HG02571 (cell line): ENCODE measurements around the gene RPTOR.

Source experiments
- ATAC-seq: cut with Tn5 transposase; IDR thresholded peaks from one replicate; pipeline ENCODE4 v1.9.1; 2021; ENCODE audit warnings: mild to moderate bottlenecking, moderate library complexity; ENCODE audit not compliant: unreplicated experiment

The RPTOR gene

GRCh38 chr17:80919331-80920311, 375.0 kb downstream of the RPTOR start:
- ATAC-seq, result no peak

- ATAC-seq, result no peak
These were observed 375.8 kb downstream of the RPTOR start for GRCh38 chr17:80920441-80920840.

- no peak for ATAC-seq
These were observed 376.5 kb downstream of the RPTOR start for GRCh38 chr17:80921159-80921558.

GRCh38 chr17:80921741-80922579, 377.3 kb downstream of the RPTOR start:
- ATAC-seq, result no peak

GRCh38 chr17:80922580-80923160, 378.0 kb downstream of the RPTOR start:
- no peak for ATAC-seq

GRCh38 chr17:80923211-80924110, 378.8 kb downstream of the RPTOR start:
- no peak for ATAC-seq

GRCh38 chr17:80924111-80924806, 379.6 kb downstream of the RPTOR start:
- no peak for ATAC-seq

- no peak for ATAC-seq
These were observed 380.4 kb downstream of the RPTOR start for GRCh38 chr17:80924807-80925610.

- ATAC-seq, result no peak
These were observed 381.2 kb downstream of the RPTOR start for GRCh38 chr17:80925688-80926335.

GRCh38 chr17:80926591-80927250, 382.1 kb downstream of the RPTOR start:
- ATAC-seq, result no peak

GRCh38 chr17:80927791-80928216, 383.2 kb downstream of the RPTOR start:
- ATAC-seq, result no peak

GRCh38 chr17:80929449-80929848, 384.8 kb downstream of the RPTOR start:
- no peak for ATAC-seq

- no peak for ATAC-seq
These were observed 386.0 kb downstream of the RPTOR start for GRCh38 chr17:80930335-80931279.

- no peak for ATAC-seq
These were observed 387.0 kb downstream of the RPTOR start for GRCh38 chr17:80931421-80932265.

- ATAC-seq, result no peak
These were observed 390.9 kb downstream of the RPTOR start for GRCh38 chr17:80935526-80935925.

- ATAC-seq, result no peak
These were observed 391.6 kb downstream of the RPTOR start for GRCh38 chr17:80936218-80936617.
